ENCODE data around the gene CLRN2.

GRCh38 chr4:17535242-17535641 is 20.3 kb downstream of the CLRN2 start:
- TF ChIP-seq, protein P1, sequence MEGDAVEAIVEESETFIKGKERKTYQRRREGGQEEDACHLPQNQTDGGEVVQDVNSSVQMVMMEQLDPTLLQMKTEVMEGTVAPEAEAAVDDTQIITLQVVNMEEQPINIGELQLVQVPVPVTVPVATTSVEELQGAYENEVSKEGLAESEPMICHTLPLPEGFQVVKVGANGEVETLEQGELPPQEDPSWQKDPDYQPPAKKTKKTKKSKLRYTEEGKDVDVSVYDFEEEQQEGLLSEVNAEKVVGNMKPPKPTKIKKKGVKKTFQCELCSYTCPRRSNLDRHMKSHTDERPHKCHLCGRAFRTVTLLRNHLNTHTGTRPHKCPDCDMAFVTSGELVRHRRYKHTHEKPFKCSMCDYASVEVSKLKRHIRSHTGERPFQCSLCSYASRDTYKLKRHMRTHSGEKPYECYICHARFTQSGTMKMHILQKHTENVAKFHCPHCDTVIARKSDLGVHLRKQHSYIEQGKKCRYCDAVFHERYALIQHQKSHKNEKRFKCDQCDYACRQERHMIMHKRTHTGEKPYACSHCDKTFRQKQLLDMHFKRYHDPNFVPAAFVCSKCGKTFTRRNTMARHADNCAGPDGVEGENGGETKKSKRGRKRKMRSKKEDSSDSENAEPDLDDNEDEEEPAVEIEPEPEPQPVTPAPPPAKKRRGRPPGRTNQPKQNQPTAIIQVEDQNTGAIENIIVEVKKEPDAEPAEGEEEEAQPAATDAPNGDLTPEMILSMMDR (conservative IDR thresholded peaks at IDR 0.05 in 1 of 2, IDR thresholded peaks at IDR 0.05 in 1 of 2; ENCODE audit: extremely low read depth in 1 of 2, insufficient read depth in 1 of 2, low read depth in 1 of 2, low read length in 2 of 2) = no peak
- no peak for TF ChIP-seq EZH2 (IDR thresholded peaks at IDR 0.05; ENCODE audit: borderline replicate concordance, low read length)

Measured in mammary epithelial cell (primary cell).